SU-DHL-6 (cell line): ENCODE results near the gene OSBP2.

Source experiments
- H2AFZ ChIP-seq: fragments of 200-600 bp; sonication (generic); 2 replicates; pipeline ENCODE4 v1.6.1; 2014; ENCODE audit warnings: low read depth, mild to moderate bottlenecking, moderate library complexity, mixed read lengths, antibody characterized with exemption, low read length; ENCODE audit not compliant: severe bottlenecking
- H3F3A ChIP-seq: fragments of 200-600 bp; shearing (Covaris generic); 2 replicates; pipeline ENCODE4 v1.6.0; 2016; ENCODE audit warnings: antibody characterized with exemption, mild to moderate bottlenecking; ENCODE audit not compliant: insufficient read depth
- H3K27ac ChIP-seq: fragments of 200-600 bp; sonication (generic); 2 replicates; pipeline ENCODE4 v1.5.1; 2016; ENCODE audit warnings: low read depth, mild to moderate bottlenecking, low read length, moderate library complexity, mixed read lengths
- H3K27me3 ChIP-seq: fragments of 200-600 bp; sonication (generic), shearing (Covaris generic); 2 replicates; pipeline ENCODE4 v1.6.0; 2014; ENCODE audit warnings: mild to moderate bottlenecking, low read length
- H3K36me3 ChIP-seq: fragments of 200-600 bp; sonication (generic); 2 replicates; pipeline ENCODE4 v1.6.1; 2014; ENCODE audit warnings: mild to moderate bottlenecking, low read length, mixed read lengths
- H3K4me2 ChIP-seq: fragments of 300-600, 200-600 bp; shearing (Covaris generic), sonication (generic); 2 replicates; pipeline ENCODE4 v1.6.0; 2014; ENCODE audit warnings: low read length, low read depth, mild to moderate bottlenecking; ENCODE audit not compliant: poor library complexity, severe bottlenecking
- H3K4me3 ChIP-seq: fragments of 200-600 bp; sonication (generic); 2 replicates; pipeline ENCODE4 v1.5.1; 2014; ENCODE audit warnings: antibody characterized with exemption, low read length, mild to moderate bottlenecking, mixed read lengths; ENCODE audit not compliant: insufficient read depth, poor library complexity, severe bottlenecking
- H3K79me2 ChIP-seq: fragments of 200-600 bp; sonication (generic); 2 replicates; pipeline ENCODE4 v1.6.1; 2014; ENCODE audit warnings: mild to moderate bottlenecking, low read length, moderate library complexity; ENCODE audit not compliant: insufficient read depth
- H3K9ac ChIP-seq: fragments of 200-600 bp; sonication (generic); 2 replicates; pipeline ENCODE4 v1.7.0; 2014; ENCODE audit warnings: mild to moderate bottlenecking, low read length
- H3K9me2 ChIP-seq: fragments of 200-600 bp; sonication (generic); replicated peaks from 2 replicates; pipeline ENCODE4 v1.6.1; 2014; ENCODE audit warnings: low read length; ENCODE audit not compliant: insufficient read depth
- H3K9me3 ChIP-seq: fragments of 200-600 bp; sonication (generic); 2 replicates; pipeline ENCODE4 v1.6.1; 2014; ENCODE audit warnings: low read length, mixed read lengths; ENCODE audit not compliant: insufficient read depth
- H4K20me1 ChIP-seq: fragments of 200-600 bp; sonication (generic); 2 replicates; pipeline ENCODE4 v1.6.1; 2014; ENCODE audit warnings: low read depth, mild to moderate bottlenecking, antibody characterized with exemption, low read length, moderate library complexity, mixed read lengths
- CTCF ChIP-seq: fragments of 200-600 bp; sonication (generic); IDR thresholded peaks from one replicate; pipeline ENCODE4 v1.5.1; 2017; ENCODE audit warnings: antibody characterized with exemption, mild to moderate bottlenecking, low read length, moderate library complexity; ENCODE audit not compliant: insufficient read depth, poor library complexity, severe bottlenecking
- EZH2phosphoT487 ChIP-seq: fragments of 200-600 bp; sonication (generic), shearing (Covaris generic); conservative IDR thresholded peaks from 2 replicates; pipeline ENCODE4 v1.6.1; 2018; ENCODE audit warnings: mild to moderate bottlenecking, antibody characterized with exemption, low read length, moderate library complexity, mixed read lengths

The OSBP2 gene

GRCh38 chr22:30881361-30882183 is 186.9 kb downstream of the OSBP2 start:
- Histone ChIP-seq H3K4me2 (no peak overlapping the region), H3K9ac (no peak overlapping the region), H3K4me3 (no peak overlapping the region), H3F3A (no peaks in the 10 kb centered on the region), H4K20me1 (no peaks in the 10 kb centered on the region), H2AFZ (no peak overlapping the region), H3K9me3 (no peaks in the 10 kb centered on the region), H3K79me2 (no peaks in the 10 kb centered on the region), H3K9me2 (no peaks in the 10 kb centered on the region), H3K36me3 (no peaks in the 10 kb centered on the region), H3K27me3 (no peaks in the 10 kb centered on the region), H3K27ac (no peak overlapping the region)
- TF ChIP-seq EZH2phosphoT487, result no peak

GRCh38 chr22:30882184-30882717 is 187.6 kb downstream of the OSBP2 start:
- no peak overlapping the region for H3K27ac ChIP-seq
- no peaks in the 10 kb centered on the region for H3K9me3 ChIP-seq
- no peak overlapping the region for H3K9ac ChIP-seq

GRCh38 chr22:30882974-30883533 is 188.4 kb downstream of the OSBP2 start:
- Histone ChIP-seq H3K4me2 (no peak overlapping the region), H3K9me3 (no peaks in the 10 kb centered on the region), H3K36me3 (no peaks in the 10 kb centered on the region), H3K9me2 (no peaks in the 10 kb centered on the region), H3K9ac (no peak overlapping the region), H3K27me3 (no peaks in the 10 kb centered on the region), H2AFZ (no peak overlapping the region), H3K79me2 (no peaks in the 10 kb centered on the region), H3F3A (no peaks in the 10 kb centered on the region), H3K4me3 (no peak overlapping the region), H4K20me1 (no peaks in the 10 kb centered on the region), H3K27ac (no peak overlapping the region)
- TF ChIP-seq EZH2phosphoT487 (no peak), CTCF (no peak)

More at GRCh38 chr22:30882184-30882717, 187.6 kb downstream of the OSBP2 start:
- no peak overlapping the region for H3K4me2 ChIP-seq
- H3K36me3 ChIP-seq, result no peaks in the 10 kb centered on the region
- no peaks in the 10 kb centered on the region for H3K27me3 ChIP-seq
- no peak for TF ChIP-seq CTCF
- no peak for TF ChIP-seq EZH2phosphoT487
- no peaks in the 10 kb centered on the region for H3K79me2 ChIP-seq
- H3K4me3 ChIP-seq, result no peak overlapping the region
- no peaks in the 10 kb centered on the region for H4K20me1 ChIP-seq
- no peaks in the 10 kb centered on the region for H3K9me2 ChIP-seq
- no peak overlapping the region for H2AFZ ChIP-seq
- no peaks in the 10 kb centered on the region for H3F3A ChIP-seq

GRCh38 chr22:30883586-30884145 is 189.0 kb downstream of the OSBP2 start:
- no peaks in the 10 kb centered on the region for H4K20me1 ChIP-seq
- H2AFZ ChIP-seq, result no peak overlapping the region
- H3K27me3 ChIP-seq, result no peaks in the 10 kb centered on the region
- H3K9me3 ChIP-seq, result no peaks in the 10 kb centered on the region
- no peaks in the 10 kb centered on the region for H3K79me2 ChIP-seq
- TF ChIP-seq EZH2phosphoT487, result no peak
- no peak for TF ChIP-seq CTCF
- H3K9me2 ChIP-seq, result no peaks in the 10 kb centered on the region
- no peak overlapping the region for H3K27ac ChIP-seq
- no peak overlapping the region for H3K9ac ChIP-seq
- H3F3A ChIP-seq, result no peaks in the 10 kb centered on the region
- H3K36me3 ChIP-seq, result no peaks in the 10 kb centered on the region
- no peak overlapping the region for H3K4me2 ChIP-seq
- no peak overlapping the region for H3K4me3 ChIP-seq
